Kidney (tissue), 14 donors: ENCODE measurements around the gene KLHL30. TPM values are rescaled to one million over a fixed set of nuclear protein-coding genes. Genes with fewer than 3 reads are reported as not detected.

ENCODE experiments used
- DNase-seq, 5 donors: peaks; one replicate each; pipeline ENCODE4 v3.0.0-alpha.2; 2013 to 2020
- FAIRE-seq: peaks from 2 replicates; lab custom pipeline; 2012; peaks lifted over from hg19 to GRCh38; lab: Jason Lieb, UNC
- H3K27ac ChIP-seq, 2 donors: one replicate each; pipeline ENCODE4 v1.7.0; 2013; ENCODE audit warnings: low read depth in 2 of 2, low read length in 2 of 2, inconsistent platforms in 1 of 2
- H3K27me3 ChIP-seq: one replicate; pipeline ENCODE4 v1.7.1; 2013; ENCODE audit warnings: low read length, inconsistent platforms; ENCODE audit not compliant: control insufficient read depth, insufficient read depth
- H3K36me3 ChIP-seq, 3 donors: one replicate each; pipeline versions ENCODE4 v1.7.0 to v1.7.1; 2013; ENCODE audit warnings: low read length in 3 of 3, control low read depth in 1 of 3, inconsistent platforms in 1 of 3; ENCODE audit not compliant: insufficient read depth in 3 of 3, control insufficient read depth in 2 of 3
- H3K4me1 ChIP-seq, 3 donors: one replicate each; pipeline versions ENCODE4 v1.7.0 to v1.7.1; 2013; ENCODE audit warnings: low read length in 3 of 3, inconsistent platforms in 1 of 3, low read depth in 1 of 3; ENCODE audit not compliant: control insufficient read depth in 2 of 3, insufficient read depth in 2 of 3
- H3K4me3 ChIP-seq, 3 donors: one replicate each; pipeline versions ENCODE4 v1.7.0 to v1.8.1; 2013; ENCODE audit warnings: low read length in 3 of 3, control low read depth in 1 of 3, inconsistent platforms in 1 of 3
- H3K9ac ChIP-seq, 3 donors: one replicate each; pipeline versions ENCODE4 v1.7.0 to v1.7.1; 2013; ENCODE audit warnings: low read length in 3 of 3, control low read depth in 1 of 3, inconsistent platforms in 1 of 3
- H3K9me3 ChIP-seq, 3 donors: one replicate each; pipeline versions ENCODE4 v1.7.0 to v1.7.1; 2013; ENCODE audit warnings: low read length in 3 of 3, control low read depth in 1 of 3, inconsistent platforms in 1 of 3; ENCODE audit not compliant: control insufficient read depth in 2 of 3, insufficient read depth in 1 of 3
- CTCF ChIP-seq: IDR thresholded peaks from 3 replicates; pipeline ENCODE4 v1.5.1; 2012; ENCODE audit warnings: mild to moderate bottlenecking, moderate library complexity, borderline replicate concordance; ENCODE audit not compliant: insufficient read depth; ENCODE audit errors: extremely low read depth
- intact Hi-C: fragments of 100-400 bp; cut with DNase I; formaldehyde crosslinking; loops from one replicate; pipeline ENCODE4 v1.11.1; 2022
- polyA plus RNA-seq: library from polyadenylated mRNA; stranded (reverse); fragments of 350-450 nt; fragmentation: Illumina TruSeq; extraction: RNeasy Lipid Tissue Mini Kit (QIAGEN cat#74804); gene quantifications from one replicate; pipeline ENCODE4 v1.2.3, GENCODE V29; 2014; ENCODE audit warnings: low read depth, low replicate concordance; ENCODE audit not compliant: insufficient read depth
- total RNA-seq: library from RNA; stranded (reverse); fragmentation: NEBNext Ultra II Directional; extraction: Animal tissue kit (Norgen Biotek cat#: 25700); gene quantifications from one replicate; pipeline ENCODE4 v1.2.1, GENCODE V29; 2021
- donor health status: control.
- donor health status: control.
- donor health status: control.
- donor health status: control.
- donor health status: control.
- donor health status: DM: yes; HTN: yes; CAD: no.
- donor health status: Normal renal cell carcinoma (clear cell type).

Gene KLHL30
- total and polyA plus RNA-seq, 2 donors from 2014 or later, result 0.24 to 5.7 TPM

- TF ChIP-seq CTCF, result no peak
These were observed 43.3 kb upstream of the KLHL30 start for GRCh38 chr2:238095143-238095542.

GRCh38 chr2:238096311-238097011, 42.0 kb upstream of the KLHL30 start:
- peak in 3 of 5 donors; percentile 44 to 49 (median 45) for DNase-seq
- intact Hi-C loops, result no loop called here
- Histone ChIP-seq H3K27me3 (no peaks in the 10 kb centered on the region), H3K4me1 (no peaks in the 10 kb centered on the region), H3K36me3 (peaks cover 0 to 2% (median 0%) of the 10 kb centered on the region in 3 donors), H3K9ac (no peak overlapping the region), H3K27ac (no peak overlapping the region), H3K4me3 (no peak overlapping the region), H3K9me3 (no peaks in the 10 kb centered on the region)
- TF ChIP-seq CTCF, result no peak
- FAIRE-seq, result no peak

More at GRCh38 chr2:238095143-238095542, 43.3 kb upstream of the KLHL30 start:
- Histone ChIP-seq H3K9me3 (no peaks in the 10 kb centered on the region), H3K27ac (no peak overlapping the region), H3K36me3 (peaks cover 0 to 3% (median 2%) of the 10 kb centered on the region in 3 donors), H3K9ac (no peak overlapping the region), H3K4me3 (no peak overlapping the region), H3K4me1 (no peaks in the 10 kb centered on the region), H3K27me3 (no peaks in the 10 kb centered on the region)
- intact Hi-C loops, result no loop called here
- DNase-seq, result no peak
- FAIRE-seq, result no peak

GRCh38 chr2:238097201-238097987, 41.1 kb upstream of the KLHL30 start:
- Histone ChIP-seq H3K4me1 (no peaks in the 10 kb centered on the region), H3K27ac (no peak overlapping the region), H3K4me3 (no peak overlapping the region), H3K9ac (no peak overlapping the region), H3K9me3 (no peaks in the 10 kb centered on the region), H3K27me3 (no peaks in the 10 kb centered on the region), H3K36me3 (peaks cover 0 to 2% (median 0%) of the 10 kb centered on the region in 3 donors)
- DNase-seq, result peak in 1 of 5 donors; percentile 56
- no peak for FAIRE-seq
- TF ChIP-seq CTCF, result no peak
- intact Hi-C loops, result no loop called here
